Activated CD8-positive, alpha-beta T cell treated with anti-CD3 and anti-CD28 coated beads for 36 hours (primary cell): ENCODE results near the gene KRT39. TPM values are rescaled to one million over a fixed set of nuclear protein-coding genes. Genes with fewer than 3 reads are reported as not detected.

Source experiments
- ATAC-seq: fragments of 200-7000 bp; cut with Tn5 transposase; one replicate; pipeline ENCODE4 v1.10.0; 2021; ENCODE audit warnings: mild to moderate bottlenecking, moderate library complexity
- CTCF ChIA-PET: fragments of 350-600 bp; sonication (Branson Sonifier 250); formaldehyde crosslinking; loops from one replicate; lab custom pipeline; 2021; ENCODE audit warnings: antibody characterized with exemption; lab: Charles Lee
- POLR2A ChIA-PET: fragments of 350-600 bp; sonication (Branson Sonifier 250); formaldehyde crosslinking; loops from one replicate; lab custom pipeline; 2021; ENCODE audit warnings: antibody characterized with exemption; lab: Charles Lee
- DNase-seq: peaks from one replicate; pipeline ENCODE4 v3.0.0-alpha.2; 2020
- H3K27ac Mint-ChIP-seq: one replicate; pipeline ENCODE4 v1.8.0; 2021; ENCODE audit warnings: mild to moderate bottlenecking, mixed read lengths
- H3K27me3 Mint-ChIP-seq: one replicate; pipeline ENCODE4 v1.8.0; 2021; ENCODE audit warnings: mixed read lengths
- H3K36me3 Mint-ChIP-seq: one replicate; pipeline ENCODE4 v1.8.0; 2021; ENCODE audit warnings: low read depth, mixed read lengths
- H3K4me1 Mint-ChIP-seq: one replicate; pipeline ENCODE4 v1.8.0; 2021; ENCODE audit warnings: low read depth, mixed read lengths
- H3K4me3 Mint-ChIP-seq: one replicate; pipeline ENCODE4 v1.8.0; 2021; ENCODE audit warnings: mild to moderate bottlenecking, moderate library complexity, mixed read lengths
- H3K9me3 Mint-ChIP-seq: one replicate; pipeline ENCODE4 v1.8.0; 2021; ENCODE audit warnings: mixed read lengths
- intact Hi-C: fragments of 100-400 bp; cut with micrococcal nuclease; formaldehyde crosslinking; loops from one replicate; pipeline ENCODE4 v1.10.0; 2022
- total RNA-seq, 2 experiments: library from RNA; stranded (reverse); gene quantifications; one replicate each; pipeline ENCODE4 v1.2.3, GENCODE V29; 2021
- TF ChIP-seq, protein P1 (sequence below): fragments of 200-600 bp; IDR thresholded peaks from one replicate; pipeline ENCODE4 v1.8.0; 2022; ENCODE audit warnings: antibody characterized with exemption, mild to moderate bottlenecking

The KRT39 gene
- total RNA-seq, 2 experiments from 2014 or later: not detected

DNA sequence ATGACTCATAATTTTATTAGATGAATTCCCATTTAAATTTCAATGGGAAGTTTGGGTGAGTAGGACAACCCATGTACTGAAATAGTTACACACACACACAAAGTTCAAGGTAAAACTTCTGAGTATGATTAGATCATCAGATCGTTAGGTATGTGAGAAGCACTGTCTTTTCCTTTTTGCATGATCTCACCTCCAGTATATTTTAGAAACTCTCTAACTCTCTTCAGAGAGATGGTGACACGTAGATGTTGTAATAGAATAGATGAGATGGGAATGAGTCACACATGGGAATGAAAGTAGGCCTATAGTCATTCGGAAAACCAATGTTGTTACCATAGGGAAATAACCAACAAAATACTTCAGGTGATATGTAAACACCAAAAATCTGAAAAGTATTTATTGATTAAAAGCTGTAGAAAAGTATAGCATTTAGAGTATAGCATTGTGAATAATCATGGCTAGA lies 51.5 kb downstream of the KRT39 start:
- H3K36me3 Mint-ChIP-seq: no peaks in the 10 kb centered on the region
- H3K27me3 Mint-ChIP-seq: no peaks in the 10 kb centered on the region
- peak; percentile 55 for ATAC-seq
- DNase-seq: no peak
- H3K4me3 Mint-ChIP-seq: no peak overlapping the region
- H3K4me1 Mint-ChIP-seq: no peaks in the 10 kb centered on the region
- no peak overlapping the region for H3K27ac Mint-ChIP-seq
- CTCF ChIA-PET: interaction anchor here (1.1 to 1.6 kb wide), 4 partner anchors 9 to 751 kb away, joined by 3 to 5 read pairs (median 4); no protein-coding TSS in a partner anchor
- TF ChIP-seq, protein P1, sequence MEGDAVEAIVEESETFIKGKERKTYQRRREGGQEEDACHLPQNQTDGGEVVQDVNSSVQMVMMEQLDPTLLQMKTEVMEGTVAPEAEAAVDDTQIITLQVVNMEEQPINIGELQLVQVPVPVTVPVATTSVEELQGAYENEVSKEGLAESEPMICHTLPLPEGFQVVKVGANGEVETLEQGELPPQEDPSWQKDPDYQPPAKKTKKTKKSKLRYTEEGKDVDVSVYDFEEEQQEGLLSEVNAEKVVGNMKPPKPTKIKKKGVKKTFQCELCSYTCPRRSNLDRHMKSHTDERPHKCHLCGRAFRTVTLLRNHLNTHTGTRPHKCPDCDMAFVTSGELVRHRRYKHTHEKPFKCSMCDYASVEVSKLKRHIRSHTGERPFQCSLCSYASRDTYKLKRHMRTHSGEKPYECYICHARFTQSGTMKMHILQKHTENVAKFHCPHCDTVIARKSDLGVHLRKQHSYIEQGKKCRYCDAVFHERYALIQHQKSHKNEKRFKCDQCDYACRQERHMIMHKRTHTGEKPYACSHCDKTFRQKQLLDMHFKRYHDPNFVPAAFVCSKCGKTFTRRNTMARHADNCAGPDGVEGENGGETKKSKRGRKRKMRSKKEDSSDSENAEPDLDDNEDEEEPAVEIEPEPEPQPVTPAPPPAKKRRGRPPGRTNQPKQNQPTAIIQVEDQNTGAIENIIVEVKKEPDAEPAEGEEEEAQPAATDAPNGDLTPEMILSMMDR: no peak
- POLR2A ChIA-PET: no interaction called here
- no peaks in the 10 kb centered on the region for H3K9me3 Mint-ChIP-seq
- intact Hi-C loops: no loop called here

DNA sequence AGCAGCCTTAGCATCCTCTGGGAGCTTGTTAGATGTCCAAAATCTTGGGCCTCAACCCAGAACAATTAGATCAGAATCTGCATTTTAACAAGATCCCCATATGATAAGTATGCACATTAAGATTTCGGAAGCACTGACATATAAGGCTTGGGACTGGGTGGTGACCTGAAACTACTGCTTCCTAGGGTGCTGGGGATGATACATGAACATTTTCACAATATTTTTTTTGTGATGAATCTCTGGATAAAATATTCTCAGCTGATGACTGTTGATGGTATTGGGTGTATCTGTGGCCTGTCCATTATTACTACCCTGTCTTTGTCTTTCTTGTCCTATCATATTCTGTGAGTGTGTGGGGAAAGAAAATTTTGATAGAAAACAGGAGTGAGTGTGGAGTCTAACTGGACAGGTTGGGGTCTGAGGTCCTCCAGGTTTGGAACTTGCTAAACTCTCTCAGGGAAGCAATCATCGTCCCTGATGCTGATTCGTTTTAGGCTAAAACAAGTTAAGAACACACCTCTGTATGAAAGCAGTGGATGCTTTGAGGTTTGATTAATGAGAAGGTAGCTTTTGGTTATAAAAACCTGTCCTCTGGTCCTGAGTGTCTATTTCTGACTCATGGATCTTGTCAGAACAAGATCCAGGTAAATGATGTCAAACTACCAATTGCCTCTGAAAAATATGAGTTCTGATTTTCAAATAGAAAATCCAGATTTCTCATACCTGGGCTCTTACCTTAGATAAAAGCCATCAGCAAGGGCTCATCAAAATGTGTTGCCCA lies 52.5 kb downstream of the KRT39 start:
- POLR2A ChIA-PET: no interaction called here
- intact Hi-C loops: no loop called here
- TF ChIP-seq, protein P1: no peak
- ATAC-seq: no peak
- CTCF ChIA-PET: interaction anchor here (0.8 to 1.2 kb wide), 3 partner anchors 634 to 749 kb away, joined by 3 to 5 read pairs (median 3); no protein-coding TSS in a partner anchor
- no peaks in the 10 kb centered on the region for H3K27me3 Mint-ChIP-seq
- H3K9me3 Mint-ChIP-seq: no peaks in the 10 kb centered on the region
- no peaks in the 10 kb centered on the region for H3K36me3 Mint-ChIP-seq
- no peak overlapping the region for H3K4me3 Mint-ChIP-seq
- no peak for DNase-seq
- no peaks in the 10 kb centered on the region for H3K4me1 Mint-ChIP-seq
- H3K27ac Mint-ChIP-seq: no peak overlapping the region

DNA sequence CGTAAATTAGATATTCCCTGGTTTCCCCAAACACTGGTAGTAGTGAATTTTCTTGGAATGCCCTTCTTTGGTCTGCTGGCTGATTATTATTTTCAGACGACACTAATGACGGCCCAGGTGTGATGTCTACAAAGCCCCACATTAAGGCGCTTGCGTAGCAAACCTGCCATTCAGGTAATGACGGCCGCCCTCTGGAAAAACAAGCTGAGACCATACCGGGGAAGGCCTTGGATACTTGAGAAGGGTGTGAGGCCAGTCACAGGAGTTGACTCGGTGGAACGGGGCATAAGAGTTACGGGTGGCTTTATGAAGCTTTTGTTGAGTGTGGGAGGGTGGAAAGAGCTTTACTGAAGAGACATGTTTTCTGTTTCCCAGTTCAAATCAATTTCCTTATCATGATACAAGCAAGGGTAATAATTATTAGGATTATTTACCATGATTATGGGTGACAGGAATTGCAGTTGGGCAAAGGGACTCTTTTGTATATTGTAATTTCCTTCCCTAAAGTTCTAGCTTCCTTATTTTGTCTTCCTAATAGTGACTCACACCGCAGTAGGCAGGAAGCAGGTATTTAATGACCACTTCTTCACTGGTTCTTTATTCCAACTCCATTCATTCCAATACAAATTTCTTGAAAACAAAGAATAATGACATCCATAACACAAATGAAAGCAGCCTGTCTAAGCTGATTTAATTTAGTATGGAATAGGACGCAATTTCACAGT lies 54.1 kb downstream of the KRT39 start:
- Mint-ChIP-seq H3K27ac (no peak overlapping the region), H3K9me3 (no peaks in the 10 kb centered on the region), H3K36me3 (no peaks in the 10 kb centered on the region), H3K27me3 (peaks cover 11% of the 10 kb centered on the region), H3K4me3 (no peak overlapping the region), H3K4me1 (no peaks in the 10 kb centered on the region)
- no peak for ATAC-seq
- no peak for DNase-seq
- intact Hi-C loops: no loop called here
- CTCF ChIA-PET: interaction anchor here (0.8 to 1.2 kb wide), 3 partner anchors 56 to 750 kb away, joined by 3 to 4 read pairs (median 4); no protein-coding TSS in a partner anchor
- TF ChIP-seq, protein P1: no peak
- POLR2A ChIA-PET: no interaction called here

- TF ChIP-seq, protein P1: no peak
- H3K36me3 Mint-ChIP-seq: no peaks in the 10 kb centered on the region
- CTCF ChIA-PET: interaction anchor here (1.0 to 3.2 kb wide), 5 partner anchors 412 to 753 kb away, joined by 3 to 18 read pairs (median 13); no protein-coding TSS in a partner anchor
- no peak overlapping the region for H3K27ac Mint-ChIP-seq
- H3K27me3 Mint-ChIP-seq: peaks cover 21% of the 10 kb centered on the region
- H3K9me3 Mint-ChIP-seq: no peaks in the 10 kb centered on the region
- intact Hi-C loops: no loop called here
- ATAC-seq (no peak), DNase-seq (no peak)
- POLR2A ChIA-PET: interaction anchor here (0.7 kb wide), 1 partner anchor 14 kb away, joined by 3 read pairs; no protein-coding TSS in a partner anchor
- no peaks in the 10 kb centered on the region for H3K4me1 Mint-ChIP-seq
- H3K4me3 Mint-ChIP-seq: no peak overlapping the region
Measured at GRCh38 chr17:40910441-40910841, 56.3 kb downstream of the KRT39 start.
